A673 (cell line): ENCODE results near the gene GJD3. TPM values are rescaled to one million over a fixed set of nuclear protein-coding genes. Genes with fewer than 3 reads are reported as not detected.

Experiments used
- BruUV-seq: library from RNA; stranded (reverse); fragments of 400-500 nt; replicated peaks from 2 replicates; lab custom pipeline; 2021; lab: Mats Ljungman, UMichigan
- CTCF ChIA-PET: fragments of 300-600 bp; sonication (Branson Sonifier 250); formaldehyde crosslinking; loops from one replicate; lab custom pipeline; 2022; ENCODE audit warnings: antibody characterized with exemption; lab: Charles Lee
- POLR2A ChIA-PET: fragments of 300-600 bp; sonication (Branson Sonifier 250); formaldehyde crosslinking; loops from one replicate; lab custom pipeline; 2022; ENCODE audit warnings: antibody characterized with exemption; ENCODE audit not compliant: low non-redundant PET; lab: Charles Lee
- DNase-seq: peaks from one replicate; pipeline ENCODE4 v3.0.0-alpha.2; 2015; ENCODE audit warnings: low spot score
- H3K27ac ChIP-seq: fragments of 200-600 bp; sonication (generic); 2 replicates; pipeline ENCODE4 v1.5.1; 2016; ENCODE audit warnings: mixed run types, low read depth, mild to moderate bottlenecking, mixed read lengths, antibody characterized with exemption, low read length; ENCODE audit not compliant: poor library complexity, severe bottlenecking
- H3K27me3 ChIP-seq: fragments of 200-600 bp; sonication (generic); replicated peaks from 2 replicates; pipeline ENCODE4 v1.6.1; 2017; ENCODE audit warnings: mixed run types, low read depth, mild to moderate bottlenecking, mixed read lengths, antibody characterized with exemption, low read length; ENCODE audit not compliant: insufficient read depth, poor library complexity
- H3K36me3 ChIP-seq: fragments of 200-600 bp; sonication (generic); 2 replicates; pipeline ENCODE4 v1.6.1; 2016; ENCODE audit warnings: mixed run types, mild to moderate bottlenecking, mixed read lengths, antibody characterized with exemption, low read length; ENCODE audit not compliant: insufficient read depth, poor library complexity, severe bottlenecking
- H3K4me1 ChIP-seq: fragments of 200-600 bp; sonication (generic); 2 replicates; pipeline ENCODE4 v1.6.1; 2017; ENCODE audit warnings: mixed run types, mild to moderate bottlenecking, mixed read lengths, antibody characterized with exemption, low read length; ENCODE audit not compliant: insufficient read depth, poor library complexity, severe bottlenecking
- H3K4me3 ChIP-seq: fragments of 200-600 bp; sonication (generic); 2 replicates; pipeline ENCODE4 v1.5.1; 2016; ENCODE audit warnings: low read depth, mixed run types, mild to moderate bottlenecking, mixed read lengths, low read length; ENCODE audit not compliant: poor library complexity, severe bottlenecking
- H3K9me3 ChIP-seq: fragments of 200-600 bp; sonication (generic); 2 replicates; pipeline ENCODE4 v1.6.1; 2016; ENCODE audit warnings: mixed run types, low read depth, mild to moderate bottlenecking, mixed read lengths, antibody characterized with exemption, low read length; ENCODE audit not compliant: poor library complexity, severe bottlenecking
- EZH2 ChIP-seq: fragments of 200-600 bp; sonication (generic); IDR thresholded peaks from 2 replicates; pipeline ENCODE4 v1.6.1; 2017; ENCODE audit warnings: borderline replicate concordance, low read depth, mild to moderate bottlenecking, mixed read lengths, antibody characterized with exemption, low read length; ENCODE audit not compliant: poor library complexity, severe bottlenecking
- intact Hi-C: fragments of 100-400 bp; cut with micrococcal nuclease; formaldehyde crosslinking; loops from one replicate; pipeline ENCODE4 v1.10.0; 2022; ENCODE audit not compliant: unreplicated experiment
- total RNA-seq: library from RNA; stranded (reverse); gene quantifications from 2 replicates; pipeline ENCODE4 v1.2.3, GENCODE V29; 2021
- TF ChIP-seq, protein P1 (sequence below): fragments of 300-800, 200-600 bp; sonication (generic); conservative IDR thresholded peaks from 2 replicates; pipeline ENCODE4 v1.5.1; 2017; ENCODE audit warnings: low read depth, mild to moderate bottlenecking, antibody characterized with exemption, low read length, moderate library complexity, mixed read lengths

Gene GJD3
- total RNA-seq, 1 experiment from 2014 or later, result not detected

DNA sequence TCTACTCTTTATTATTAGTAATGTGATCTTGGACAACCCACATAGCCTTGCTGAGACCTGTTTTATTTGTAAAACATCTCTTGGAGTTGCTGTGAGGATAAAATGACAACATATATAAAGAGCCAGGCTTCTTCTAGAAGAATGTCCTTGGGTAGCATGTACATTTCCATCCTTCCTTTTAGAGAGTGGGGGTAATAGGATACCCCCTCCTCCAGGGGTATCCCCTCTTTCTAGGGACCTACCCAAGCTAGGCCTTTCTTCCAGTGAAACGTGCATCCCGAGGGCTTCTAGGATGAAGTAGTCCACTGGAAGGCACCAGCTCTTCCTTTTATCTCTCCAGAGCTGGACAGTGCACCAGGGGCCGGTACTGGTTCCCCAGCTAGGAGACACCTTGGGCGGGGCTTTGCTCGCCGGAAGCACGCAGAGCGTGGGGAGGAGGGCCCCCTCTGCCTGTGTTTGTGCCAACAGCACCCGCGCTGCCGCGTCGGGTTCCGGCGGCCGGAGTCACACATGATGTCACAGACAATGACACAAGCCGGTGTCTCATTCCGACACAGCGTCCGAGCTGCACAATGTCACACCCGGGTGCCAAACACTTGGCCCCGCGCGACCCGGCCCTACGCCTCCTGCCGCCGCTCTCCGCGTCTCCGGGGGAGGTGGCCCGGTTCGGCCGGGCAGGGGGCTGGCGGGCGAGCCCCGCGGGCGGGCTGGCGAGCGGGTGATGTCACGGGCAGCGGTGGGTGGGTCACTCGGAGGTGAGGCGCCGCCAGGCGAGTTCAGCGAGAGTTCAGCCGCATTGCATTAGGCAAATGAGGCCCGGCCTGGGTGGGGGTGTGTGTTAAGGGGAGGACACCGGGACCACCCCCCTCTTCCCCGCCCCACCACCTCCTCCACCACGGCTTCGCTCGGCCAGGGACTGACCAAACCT, 23.4 kb downstream of the GJD3 start:
- intact Hi-C loops, result no loop called here
- CTCF ChIA-PET, result no interaction called here
- peaks cover 23% of the 10 kb centered on the region for H3K4me1 ChIP-seq

GRCh38 chr17:40340327-40340726, 24.2 kb downstream of the GJD3 start:
- Histone ChIP-seq H3K27me3 (no peaks in the 10 kb centered on the region), H3K4me3 (no peak overlapping the region), H3K36me3 (no peaks in the 10 kb centered on the region), H3K9me3 (no peaks in the 10 kb centered on the region), H3K27ac (no peak overlapping the region), H3K4me1 (peaks cover 15% of the 10 kb centered on the region)
- no peak for DNase-seq
- TF ChIP-seq, protein P1, sequence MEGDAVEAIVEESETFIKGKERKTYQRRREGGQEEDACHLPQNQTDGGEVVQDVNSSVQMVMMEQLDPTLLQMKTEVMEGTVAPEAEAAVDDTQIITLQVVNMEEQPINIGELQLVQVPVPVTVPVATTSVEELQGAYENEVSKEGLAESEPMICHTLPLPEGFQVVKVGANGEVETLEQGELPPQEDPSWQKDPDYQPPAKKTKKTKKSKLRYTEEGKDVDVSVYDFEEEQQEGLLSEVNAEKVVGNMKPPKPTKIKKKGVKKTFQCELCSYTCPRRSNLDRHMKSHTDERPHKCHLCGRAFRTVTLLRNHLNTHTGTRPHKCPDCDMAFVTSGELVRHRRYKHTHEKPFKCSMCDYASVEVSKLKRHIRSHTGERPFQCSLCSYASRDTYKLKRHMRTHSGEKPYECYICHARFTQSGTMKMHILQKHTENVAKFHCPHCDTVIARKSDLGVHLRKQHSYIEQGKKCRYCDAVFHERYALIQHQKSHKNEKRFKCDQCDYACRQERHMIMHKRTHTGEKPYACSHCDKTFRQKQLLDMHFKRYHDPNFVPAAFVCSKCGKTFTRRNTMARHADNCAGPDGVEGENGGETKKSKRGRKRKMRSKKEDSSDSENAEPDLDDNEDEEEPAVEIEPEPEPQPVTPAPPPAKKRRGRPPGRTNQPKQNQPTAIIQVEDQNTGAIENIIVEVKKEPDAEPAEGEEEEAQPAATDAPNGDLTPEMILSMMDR, result no peak
- TF ChIP-seq EZH2, result no peak
- no TSS peak for BruUV-seq
- ChIA-PET POLR2A (no interaction called here), CTCF (no interaction called here)
- intact Hi-C loops, result no loop called here

More for the DNA sequence above, 23.4 kb downstream of the GJD3 start:
- peak overlapping the region; percentile 63 for H3K4me3 ChIP-seq
- no TSS peak for BruUV-seq
- POLR2A ChIA-PET, result no interaction called here
- no peak for DNase-seq
- TF ChIP-seq, protein P1, result no peak
- TF ChIP-seq EZH2, result no peak
- peak overlapping the region; percentile 79 for H3K27ac ChIP-seq
- no peaks in the 10 kb centered on the region for H3K27me3 ChIP-seq
- no peaks in the 10 kb centered on the region for H3K9me3 ChIP-seq
- H3K36me3 ChIP-seq, result no peaks in the 10 kb centered on the region

GRCh38 chr17:40338941-40339649, 25.4 kb downstream of the GJD3 start:
- Histone ChIP-seq H3K27ac (no peak overlapping the region), H3K9me3 (no peaks in the 10 kb centered on the region), H3K36me3 (no peaks in the 10 kb centered on the region), H3K4me3 (no peak overlapping the region), H3K4me1 (peaks cover 7% of the 10 kb centered on the region), H3K27me3 (no peaks in the 10 kb centered on the region)
- BruUV-seq, result no TSS peak
- ChIA-PET POLR2A (no interaction called here), CTCF (no interaction called here)
- intact Hi-C loops, result no loop called here
- no peak for TF ChIP-seq EZH2
- TF ChIP-seq, protein P1, result no peak
- DNase-seq, result no peak
